KMS-11 (cell line): ENCODE data around the gene TJP3.

Experiments used
- H2AFZ ChIP-seq: fragments of 200-600 bp; sonication (generic); 2 replicates; pipeline ENCODE4 v1.6.1; 2016; ENCODE audit warnings: antibody characterized with exemption, mixed run types, low read depth
- H3K27ac ChIP-seq: fragments of 200-600 bp; sonication (generic); 2 replicates; pipeline ENCODE4 v1.6.1; 2016; ENCODE audit warnings: mild to moderate bottlenecking, mixed run types
- H3K27me3 ChIP-seq: fragments of 200-600 bp; sonication (generic); 2 replicates; pipeline ENCODE4 v1.6.1; 2017; ENCODE audit warnings: mild to moderate bottlenecking, low read depth, mixed run types, moderate library complexity; ENCODE audit not compliant: insufficient read depth
- H3K36me3 ChIP-seq: fragments of 200-600 bp; sonication (generic); 2 replicates; pipeline ENCODE4 v1.6.1; 2017; ENCODE audit warnings: mild to moderate bottlenecking, mixed run types; ENCODE audit not compliant: insufficient read depth
- H3K4me1 ChIP-seq: fragments of 200-600 bp; sonication (generic); 2 replicates; pipeline ENCODE4 v1.6.1; 2016; ENCODE audit warnings: mild to moderate bottlenecking, low read depth, mixed run types; ENCODE audit not compliant: poor library complexity, severe bottlenecking
- H3K4me2 ChIP-seq: fragments of 200-600 bp; sonication (generic); 2 replicates; pipeline ENCODE4 v1.7.0; 2016; ENCODE audit warnings: mild to moderate bottlenecking, mixed run types
- H3K4me3 ChIP-seq: fragments of 200-600 bp; sonication (generic); IDR thresholded peaks from 2 replicates; pipeline ENCODE4 v1.6.1; 2017; ENCODE audit warnings: low read depth, low read length, mixed read lengths; ENCODE audit not compliant: insufficient read depth
- H3K79me2 ChIP-seq: fragments of 200-600 bp; sonication (generic); 2 replicates; pipeline ENCODE4 v1.6.1; 2016; ENCODE audit warnings: low read depth, mixed run types; ENCODE audit not compliant: insufficient read depth
- H3K9ac ChIP-seq: fragments of 200-600 bp; sonication (generic); 2 replicates; pipeline ENCODE4 v1.6.1; 2016; ENCODE audit warnings: mild to moderate bottlenecking, mixed run types
- H4K20me1 ChIP-seq: fragments of 200-600 bp; sonication (generic); 2 replicates; pipeline ENCODE4 v1.6.1; 2016; ENCODE audit warnings: mild to moderate bottlenecking, mixed run types; ENCODE audit not compliant: insufficient read depth
- TF ChIP-seq, protein P1 (sequence below): fragments of 200-600 bp; sonication (generic); conservative IDR thresholded peaks from 2 replicates; pipeline ENCODE4 v1.6.1; 2017; ENCODE audit warnings: low read depth, mild to moderate bottlenecking, antibody characterized with exemption, low read length, moderate library complexity, mixed read lengths

The TJP3 gene

DNA sequence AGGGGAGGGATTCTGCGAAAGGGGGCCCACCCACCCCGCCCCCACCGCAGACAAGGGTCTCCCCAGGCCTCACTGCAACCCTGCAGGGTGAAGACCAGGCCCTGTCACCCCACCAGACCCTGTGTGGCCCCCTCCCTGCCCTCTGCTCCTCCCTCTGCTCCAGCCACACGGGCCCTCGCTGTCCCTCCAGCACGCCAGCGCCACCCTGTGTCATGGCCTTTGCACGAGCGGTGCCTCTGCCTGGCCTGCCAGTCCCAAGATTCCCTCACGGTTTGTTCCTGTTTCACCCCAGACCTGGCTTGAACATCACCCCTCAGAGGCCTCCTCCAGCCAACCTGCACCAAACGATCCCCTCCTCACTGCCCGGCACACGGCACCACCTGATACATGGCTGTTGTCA lies 35.2 kb upstream of the TJP3 start:
- H2AFZ ChIP-seq: no peak overlapping the region
- no peaks in the 10 kb centered on the region for H4K20me1 ChIP-seq
- H3K36me3 ChIP-seq: no peaks in the 10 kb centered on the region
- no peaks in the 10 kb centered on the region for H3K27me3 ChIP-seq
- TF ChIP-seq, protein P1, sequence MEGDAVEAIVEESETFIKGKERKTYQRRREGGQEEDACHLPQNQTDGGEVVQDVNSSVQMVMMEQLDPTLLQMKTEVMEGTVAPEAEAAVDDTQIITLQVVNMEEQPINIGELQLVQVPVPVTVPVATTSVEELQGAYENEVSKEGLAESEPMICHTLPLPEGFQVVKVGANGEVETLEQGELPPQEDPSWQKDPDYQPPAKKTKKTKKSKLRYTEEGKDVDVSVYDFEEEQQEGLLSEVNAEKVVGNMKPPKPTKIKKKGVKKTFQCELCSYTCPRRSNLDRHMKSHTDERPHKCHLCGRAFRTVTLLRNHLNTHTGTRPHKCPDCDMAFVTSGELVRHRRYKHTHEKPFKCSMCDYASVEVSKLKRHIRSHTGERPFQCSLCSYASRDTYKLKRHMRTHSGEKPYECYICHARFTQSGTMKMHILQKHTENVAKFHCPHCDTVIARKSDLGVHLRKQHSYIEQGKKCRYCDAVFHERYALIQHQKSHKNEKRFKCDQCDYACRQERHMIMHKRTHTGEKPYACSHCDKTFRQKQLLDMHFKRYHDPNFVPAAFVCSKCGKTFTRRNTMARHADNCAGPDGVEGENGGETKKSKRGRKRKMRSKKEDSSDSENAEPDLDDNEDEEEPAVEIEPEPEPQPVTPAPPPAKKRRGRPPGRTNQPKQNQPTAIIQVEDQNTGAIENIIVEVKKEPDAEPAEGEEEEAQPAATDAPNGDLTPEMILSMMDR: no peak
- no peak overlapping the region for H3K9ac ChIP-seq
- no peak overlapping the region for H3K4me2 ChIP-seq
- no peaks in the 10 kb centered on the region for H3K79me2 ChIP-seq
- no peak overlapping the region for H3K27ac ChIP-seq
- H3K4me1 ChIP-seq: no peaks in the 10 kb centered on the region
- no peak overlapping the region for H3K4me3 ChIP-seq

DNA sequence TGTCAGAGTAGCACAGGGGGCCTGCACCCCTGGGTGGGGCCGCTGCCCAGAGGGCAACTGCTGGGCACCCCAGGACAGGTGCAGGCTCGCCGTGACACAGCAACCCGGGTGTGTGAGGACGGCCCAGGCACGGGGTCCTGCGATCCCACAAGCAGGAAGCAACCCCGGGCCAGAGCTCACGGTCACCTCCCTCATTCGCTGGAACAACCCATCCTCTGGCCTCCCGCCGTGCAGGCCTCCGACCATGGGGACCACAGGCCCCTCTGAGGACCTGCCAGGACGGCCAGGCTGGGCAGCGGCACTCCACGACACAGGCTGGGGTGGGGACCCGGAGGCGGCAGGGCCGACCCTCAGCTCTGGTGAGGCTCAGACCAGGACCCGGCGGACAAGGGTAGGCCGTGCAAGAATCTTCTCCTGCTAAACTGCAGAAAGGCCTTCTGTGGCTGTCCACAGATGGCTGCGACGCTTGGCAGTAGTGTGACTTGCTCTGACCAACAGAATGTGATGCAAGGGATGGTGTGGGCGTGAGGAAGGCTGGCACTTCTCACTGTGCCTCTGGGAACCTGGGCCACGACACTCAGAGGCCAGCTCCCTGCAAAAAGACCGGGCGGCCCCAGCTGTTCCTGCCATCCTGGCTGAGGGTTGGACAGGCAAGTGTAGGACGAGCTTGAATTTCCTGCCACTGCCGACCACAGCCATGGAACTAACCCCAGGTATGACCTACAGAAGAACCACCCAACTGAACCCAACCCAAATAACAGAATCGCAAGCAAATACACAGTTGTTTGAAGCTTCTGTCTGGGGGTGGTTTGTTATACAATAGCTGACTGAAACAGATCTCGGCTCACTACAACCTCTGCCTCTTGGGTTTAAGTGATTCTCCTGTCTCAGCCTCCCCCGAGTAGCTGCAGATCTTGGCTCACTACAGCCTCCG lies 34.4 kb upstream of the TJP3 start:
- no peaks in the 10 kb centered on the region for H4K20me1 ChIP-seq
- no peak overlapping the region for H3K4me3 ChIP-seq
- no peak overlapping the region for H3K9ac ChIP-seq

DNA sequence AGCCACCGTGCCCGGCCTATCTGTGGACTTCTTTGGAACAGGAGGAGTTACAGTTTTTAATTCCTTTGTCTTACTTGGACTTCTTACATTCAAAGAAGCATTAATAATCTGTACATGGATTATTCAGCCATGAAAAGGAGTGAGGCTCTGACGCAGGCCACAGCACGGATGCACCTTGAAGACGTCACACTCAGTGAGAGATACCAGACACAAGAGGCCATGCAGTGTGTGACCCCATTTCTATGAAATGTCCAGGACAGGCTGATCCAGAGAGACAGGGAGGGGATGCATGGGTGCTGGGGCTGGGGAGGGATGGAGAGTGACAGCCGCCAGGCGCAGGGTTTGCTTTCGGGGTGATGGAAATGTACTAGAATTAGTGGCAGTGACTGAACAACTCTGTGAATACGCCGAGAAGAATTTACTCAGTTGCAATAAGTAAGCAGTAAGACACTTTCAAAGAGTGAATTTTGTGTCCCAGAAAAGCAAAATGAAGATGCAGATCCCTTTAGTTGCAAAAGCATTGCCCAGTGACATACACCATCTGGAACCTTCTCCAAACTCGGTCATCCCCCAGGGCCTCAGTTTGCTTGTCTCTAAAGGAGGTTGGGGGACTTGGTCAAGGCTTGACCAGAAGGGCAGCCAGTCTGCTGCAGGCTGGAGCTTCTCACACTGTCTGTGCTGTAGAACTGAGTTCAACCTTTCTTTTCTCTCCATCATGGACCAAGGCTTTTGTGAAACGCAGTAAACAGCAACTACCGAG lies 33.2 kb upstream of the TJP3 start:
- Histone ChIP-seq H3K79me2 (no peaks in the 10 kb centered on the region), H3K4me1 (no peaks in the 10 kb centered on the region), H3K27me3 (no peaks in the 10 kb centered on the region), H4K20me1 (no peaks in the 10 kb centered on the region), H3K27ac (no peak overlapping the region), H2AFZ (no peak overlapping the region), H3K9ac (no peak overlapping the region), H3K4me3 (no peak overlapping the region), H3K36me3 (no peaks in the 10 kb centered on the region), H3K4me2 (no peak overlapping the region)
- TF ChIP-seq, protein P1: no peak

More for the DNA sequence above, 34.4 kb upstream of the TJP3 start:
- Histone ChIP-seq H3K27me3 (no peaks in the 10 kb centered on the region), H3K4me1 (no peaks in the 10 kb centered on the region), H3K27ac (no peak overlapping the region), H3K36me3 (no peaks in the 10 kb centered on the region), H3K4me2 (no peak overlapping the region), H3K79me2 (no peaks in the 10 kb centered on the region), H2AFZ (no peak overlapping the region)
- TF ChIP-seq, protein P1: no peak

DNA sequence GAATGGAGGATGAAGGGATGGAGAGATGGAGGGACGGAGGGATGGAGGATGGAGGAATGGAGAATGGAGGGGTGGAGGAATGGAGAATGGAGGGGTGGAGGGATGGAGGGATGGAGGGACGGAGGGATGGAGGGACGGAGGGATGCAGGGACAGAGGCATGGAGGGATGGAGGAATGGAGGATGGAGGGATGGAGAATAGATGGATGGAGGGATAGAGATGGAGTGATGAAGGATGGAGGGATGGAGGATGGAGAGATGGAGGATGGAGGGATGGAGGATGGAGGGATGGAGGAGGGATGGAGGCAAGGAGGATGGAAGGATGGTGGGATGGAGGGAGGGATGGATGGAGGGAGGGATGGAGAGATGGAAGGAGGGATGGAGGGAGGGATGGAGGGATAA lies 30.0 kb upstream of the TJP3 start:
- H3K27me3 ChIP-seq: no peaks in the 10 kb centered on the region
- no peaks in the 10 kb centered on the region for H3K79me2 ChIP-seq
- TF ChIP-seq, protein P1: no peak
- H3K4me2 ChIP-seq: no peak overlapping the region
- no peak overlapping the region for H3K27ac ChIP-seq
- no peaks in the 10 kb centered on the region for H4K20me1 ChIP-seq
- no peak overlapping the region for H3K9ac ChIP-seq
- no peak overlapping the region for H2AFZ ChIP-seq
- no peaks in the 10 kb centered on the region for H3K36me3 ChIP-seq
- H3K4me1 ChIP-seq: no peaks in the 10 kb centered on the region
- no peak overlapping the region for H3K4me3 ChIP-seq
